Uterus (tissue), 2 donors: Measurements from ENCODE around the gene SETD6.

Source experiments
- CTCF ChIP-seq, 4 experiments: fragments of 200-600 bp in 2 of 4; fragments of 450-650 bp in 2 of 4; sonication (generic) in 2 of 4; IDR thresholded peaks; one replicate each; pipeline ENCODE4 v1.5.1; 2016 to 2019; ENCODE audit warnings: antibody characterized with exemption in 4 of 4, mild to moderate bottlenecking in 2 of 4, moderate library complexity in 1 of 4
- POLR2A ChIP-seq, 2 donors: fragments of 450-650 bp; IDR thresholded peaks; one replicate each; pipeline ENCODE4 v1.6.1; 2016; ENCODE audit warnings: antibody characterized with exemption in 2 of 2, mild to moderate bottlenecking in 1 of 2, moderate library complexity in 1 of 2

GRCh38 chr16:58471209-58471975 is 43.9 kb upstream of the SETD6 start:
- no peak for TF ChIP-seq CTCF (IDR thresholded peaks at IDR 0.05)
- no peak for TF ChIP-seq POLR2A (IDR thresholded peaks at IDR 0.05)
